ENCODE measurements around the gene DOCK2. TPM values are rescaled to one million over a fixed set of nuclear protein-coding genes. Genes with fewer than 3 reads are reported as not detected.
"Not testable (repeated sequence)": the region's sequence is repeated elsewhere in the genome, so short reads cannot be mapped to it uniquely, and the experiment has no call there.

DOCK2 gene
- total and polyA plus RNA-seq, 2 donors from 2014 or later = 1.0 to 42.0 TPM

DNA sequence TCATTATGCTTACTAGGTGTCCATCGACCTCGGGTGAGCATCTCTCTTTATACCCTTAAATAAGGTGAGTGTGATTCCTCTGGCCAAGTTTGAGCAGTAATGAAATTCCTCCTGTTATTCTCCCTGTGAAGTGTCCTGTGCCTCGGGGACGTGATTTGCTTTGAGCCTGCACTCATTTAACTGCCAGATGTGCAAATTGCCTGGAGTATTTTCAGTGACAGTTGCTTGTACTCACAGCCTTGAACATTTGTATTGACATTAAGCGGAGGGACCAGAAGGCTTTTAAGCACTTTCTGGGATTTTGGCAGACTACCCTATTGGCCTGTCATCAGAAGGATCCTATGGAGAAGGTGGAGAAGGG is 126.9 kb downstream of the DOCK2 start:
- intact Hi-C loops (cut with DNase I) = no loop called here
- Histone ChIP-seq H3K36me3 (ENCODE audit: control insufficient read depth in 2 of 3, insufficient read depth in 3 of 3, low read length in 3 of 3) (no peaks in the 10 kb centered on the region), H3K4me1 (ENCODE audit: control insufficient read depth in 2 of 3, insufficient read depth in 2 of 3, low read depth in 1 of 3, low read length in 3 of 3) (no peaks in the 10 kb centered on the region), H3K9ac (ENCODE audit: low read length in 3 of 3) (no peak overlapping the region), H3K9me3 (ENCODE audit: control insufficient read depth in 2 of 3, insufficient read depth in 1 of 3, low read length in 3 of 3) (no peaks in the 10 kb centered on the region), H3K4me3 (ENCODE audit: low read length in 3 of 3) (no peak overlapping the region), H3K27me3 (ENCODE audit: control insufficient read depth, insufficient read depth, low read length) (no peaks in the 10 kb centered on the region), H3K27ac (ENCODE audit: low read depth in 2 of 2, low read length in 2 of 2) (no peak overlapping the region)
- TF ChIP-seq, protein P1, sequence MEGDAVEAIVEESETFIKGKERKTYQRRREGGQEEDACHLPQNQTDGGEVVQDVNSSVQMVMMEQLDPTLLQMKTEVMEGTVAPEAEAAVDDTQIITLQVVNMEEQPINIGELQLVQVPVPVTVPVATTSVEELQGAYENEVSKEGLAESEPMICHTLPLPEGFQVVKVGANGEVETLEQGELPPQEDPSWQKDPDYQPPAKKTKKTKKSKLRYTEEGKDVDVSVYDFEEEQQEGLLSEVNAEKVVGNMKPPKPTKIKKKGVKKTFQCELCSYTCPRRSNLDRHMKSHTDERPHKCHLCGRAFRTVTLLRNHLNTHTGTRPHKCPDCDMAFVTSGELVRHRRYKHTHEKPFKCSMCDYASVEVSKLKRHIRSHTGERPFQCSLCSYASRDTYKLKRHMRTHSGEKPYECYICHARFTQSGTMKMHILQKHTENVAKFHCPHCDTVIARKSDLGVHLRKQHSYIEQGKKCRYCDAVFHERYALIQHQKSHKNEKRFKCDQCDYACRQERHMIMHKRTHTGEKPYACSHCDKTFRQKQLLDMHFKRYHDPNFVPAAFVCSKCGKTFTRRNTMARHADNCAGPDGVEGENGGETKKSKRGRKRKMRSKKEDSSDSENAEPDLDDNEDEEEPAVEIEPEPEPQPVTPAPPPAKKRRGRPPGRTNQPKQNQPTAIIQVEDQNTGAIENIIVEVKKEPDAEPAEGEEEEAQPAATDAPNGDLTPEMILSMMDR (IDR thresholded peaks at IDR 0.05; ENCODE audit: borderline replicate concordance, extremely low read depth, insufficient read depth) = no peak
- no peak for FAIRE-seq
- DNase-seq = peak in 1 of 5 donors; percentile 34

DNA sequence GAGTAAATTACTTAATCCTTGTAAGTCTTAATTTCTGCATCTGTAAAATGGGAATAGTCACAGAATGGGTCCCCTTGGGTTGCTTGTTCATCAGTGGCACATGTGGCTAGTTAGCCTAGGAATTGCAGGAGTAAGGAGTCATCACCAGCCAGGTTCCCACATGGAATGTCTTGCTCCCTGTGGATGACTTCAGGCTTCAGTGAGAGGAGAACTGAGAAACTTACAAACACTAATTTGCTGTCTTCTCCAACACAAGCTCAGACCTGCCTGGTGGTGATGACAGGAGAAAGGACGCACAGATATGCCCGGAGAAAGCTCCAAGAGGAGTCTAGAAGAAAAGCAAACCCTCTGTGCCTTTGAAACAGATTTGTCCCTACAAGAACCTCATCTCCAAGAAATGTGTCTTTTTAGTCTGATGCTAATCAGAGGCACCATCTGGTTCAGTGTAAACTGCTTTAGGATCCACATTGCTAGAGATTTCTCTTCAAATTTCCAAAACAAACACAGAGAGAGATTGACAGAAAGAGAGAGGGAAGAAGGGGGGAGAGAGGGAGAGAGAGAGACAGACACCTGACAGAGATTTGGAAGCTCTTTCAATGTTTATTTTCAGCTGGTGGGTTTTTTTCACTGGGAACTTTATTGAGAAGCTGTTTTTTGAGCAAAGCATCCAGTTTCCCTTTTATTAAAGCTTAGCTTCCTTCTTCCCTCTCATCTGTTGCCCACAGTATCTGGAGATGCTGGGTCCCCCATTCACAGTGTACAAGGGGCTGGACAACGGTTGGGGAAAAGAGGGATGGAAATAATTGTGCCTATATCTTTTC is 128.3 kb downstream of the DOCK2 start:
- FAIRE-seq (no peak), DNase-seq (no peak)
- no peaks in the 10 kb centered on the region for H3K36me3 ChIP-seq (ENCODE audit: control insufficient read depth in 2 of 3, insufficient read depth in 3 of 3, low read length in 3 of 3)
- H3K9me3 ChIP-seq (ENCODE audit: control insufficient read depth in 2 of 3, insufficient read depth in 1 of 3, low read length in 3 of 3) = no peaks in the 10 kb centered on the region
- intact Hi-C loops (cut with DNase I) = no loop called here
- H3K4me1 ChIP-seq (ENCODE audit: control insufficient read depth in 2 of 3, insufficient read depth in 2 of 3, low read depth in 1 of 3, low read length in 3 of 3) = no peaks in the 10 kb centered on the region
- H3K9ac ChIP-seq (ENCODE audit: low read length in 3 of 3) = no peak overlapping the region
- TF ChIP-seq, protein P1 (IDR thresholded peaks at IDR 0.05; ENCODE audit: borderline replicate concordance, extremely low read depth, insufficient read depth) = no peak
- no peaks in the 10 kb centered on the region for H3K27me3 ChIP-seq (ENCODE audit: control insufficient read depth, insufficient read depth, low read length)
- H3K4me3 ChIP-seq (ENCODE audit: low read length in 3 of 3) = no peak overlapping the region
- H3K27ac ChIP-seq (ENCODE audit: low read depth in 2 of 2, low read length in 2 of 2) = no peak overlapping the region

- FAIRE-seq; H3K9me3 ChIP-seq (ENCODE audit: control insufficient read depth in 2 of 3, insufficient read depth in 1 of 3, low read length in 3 of 3); H3K9ac ChIP-seq (ENCODE audit: low read length in 3 of 3); H3K4me1 ChIP-seq (ENCODE audit: control insufficient read depth in 2 of 3, insufficient read depth in 2 of 3, low read depth in 1 of 3, low read length in 3 of 3); H3K27ac ChIP-seq (ENCODE audit: low read depth in 2 of 2, low read length in 2 of 2); H3K4me3 ChIP-seq (ENCODE audit: low read length in 3 of 3); H3K36me3 ChIP-seq (ENCODE audit: control insufficient read depth in 2 of 3, insufficient read depth in 3 of 3, low read length in 3 of 3); intact Hi-C loops (cut with DNase I); H3K27me3 ChIP-seq (ENCODE audit: control insufficient read depth, insufficient read depth, low read length); DNase-seq: not testable (repeated sequence)
Observed at GRCh38 chr5:169766943-169767342, 129.9 kb downstream of the DOCK2 start.

GRCh38 chr5:169767938-169768337 is 130.9 kb downstream of the DOCK2 start:
- FAIRE-seq = no peak
- no peak for DNase-seq
- intact Hi-C loops (cut with DNase I) = no loop called here
- H3K36me3 ChIP-seq (ENCODE audit: control insufficient read depth in 2 of 3, insufficient read depth in 3 of 3, low read length in 3 of 3) = no peaks in the 10 kb centered on the region
- H3K4me1 ChIP-seq (ENCODE audit: control insufficient read depth in 2 of 3, insufficient read depth in 2 of 3, low read depth in 1 of 3, low read length in 3 of 3) = no peaks in the 10 kb centered on the region
- H3K27me3 ChIP-seq (ENCODE audit: control insufficient read depth, insufficient read depth, low read length) = no peaks in the 10 kb centered on the region
- H3K4me3 ChIP-seq (ENCODE audit: low read length in 3 of 3) = no peak overlapping the region
- TF ChIP-seq, protein P1 (IDR thresholded peaks at IDR 0.05; ENCODE audit: borderline replicate concordance, extremely low read depth, insufficient read depth) = no peak
- H3K9ac ChIP-seq (ENCODE audit: low read length in 3 of 3) = no peak overlapping the region
- H3K9me3 ChIP-seq (ENCODE audit: control insufficient read depth in 2 of 3, insufficient read depth in 1 of 3, low read length in 3 of 3) = no peaks in the 10 kb centered on the region
- no peak overlapping the region for H3K27ac ChIP-seq (ENCODE audit: low read depth in 2 of 2, low read length in 2 of 2)

Data from kidney (tissue), 14 donors.